Neural cell (in vitro differentiated cells): ENCODE results near the gene SNX10.

Source experiments
- CTCF ChIP-seq: fragments of 450-650 bp; IDR thresholded peaks from 2 replicates; pipeline ENCODE4 v1.5.1; 2014; ENCODE audit warnings: antibody characterized with exemption, mild to moderate bottlenecking, moderate library complexity; ENCODE audit not compliant: poor library complexity, severe bottlenecking
- EZH2 ChIP-seq: fragments of 200-600, 300-800 bp; shearing (Covaris generic), sonication (generic); IDR thresholded peaks from 2 replicates; pipeline ENCODE4 v1.6.1; 2014; ENCODE audit warnings: antibody characterized with exemption, low read length, borderline replicate concordance, mild to moderate bottlenecking; ENCODE audit not compliant: insufficient read depth, poor library complexity, severe bottlenecking
- SMC3 ChIP-seq: fragments of 450-650 bp; conservative IDR thresholded peaks from 2 replicates; pipeline ENCODE4 v1.6.1; 2014; ENCODE audit warnings: antibody characterized with exemption, mild to moderate bottlenecking, moderate library complexity; ENCODE audit not compliant: poor library complexity

- TF ChIP-seq EZH2 (no peak), SMC3 (no peak), CTCF (no peak)
Observed at GRCh38 chr7:26332698-26333097, 41.0 kb downstream of the SNX10 start.
